ENCODE results near the gene PLA2G2A.

Gene PLA2G2A

GRCh38 chr1:19976317-19977003 lies 3.0 kb downstream of the PLA2G2A start:
- no peaks in the 10 kb centered on the region for H3K36me3 ChIP-seq
- no peak for DNase-seq

GRCh38 chr1:19975423-19976193 lies 3.8 kb downstream of the PLA2G2A start:
- no peak overlapping the region for H3K27ac ChIP-seq
- H3K36me3 ChIP-seq: no peaks in the 10 kb centered on the region
- no peak for TF ChIP-seq CTCF (IDR thresholded peaks at IDR 0.05; ENCODE audit: low read depth, low read length)
- H3K9me3 ChIP-seq (ENCODE audit: severe bottlenecking): no peaks in the 10 kb centered on the region
- no peak for DNase-seq
- H3K4me3 ChIP-seq (ENCODE audit: low read depth, low read length): no peak overlapping the region
- no peaks in the 10 kb centered on the region for H3K27me3 ChIP-seq (ENCODE audit: insufficient read depth, low read depth, severe bottlenecking)

More at GRCh38 chr1:19976317-19977003, 3.0 kb downstream of the PLA2G2A start:
- no peak for TF ChIP-seq CTCF (IDR thresholded peaks at IDR 0.05; ENCODE audit: low read depth, low read length)
- Histone ChIP-seq H3K27ac (no peak overlapping the region), H3K9me3 (ENCODE audit: severe bottlenecking) (no peaks in the 10 kb centered on the region), H3K27me3 (ENCODE audit: insufficient read depth, low read depth, severe bottlenecking) (no peaks in the 10 kb centered on the region), H3K4me3 (ENCODE audit: low read depth, low read length) (no peak overlapping the region)

DNA sequence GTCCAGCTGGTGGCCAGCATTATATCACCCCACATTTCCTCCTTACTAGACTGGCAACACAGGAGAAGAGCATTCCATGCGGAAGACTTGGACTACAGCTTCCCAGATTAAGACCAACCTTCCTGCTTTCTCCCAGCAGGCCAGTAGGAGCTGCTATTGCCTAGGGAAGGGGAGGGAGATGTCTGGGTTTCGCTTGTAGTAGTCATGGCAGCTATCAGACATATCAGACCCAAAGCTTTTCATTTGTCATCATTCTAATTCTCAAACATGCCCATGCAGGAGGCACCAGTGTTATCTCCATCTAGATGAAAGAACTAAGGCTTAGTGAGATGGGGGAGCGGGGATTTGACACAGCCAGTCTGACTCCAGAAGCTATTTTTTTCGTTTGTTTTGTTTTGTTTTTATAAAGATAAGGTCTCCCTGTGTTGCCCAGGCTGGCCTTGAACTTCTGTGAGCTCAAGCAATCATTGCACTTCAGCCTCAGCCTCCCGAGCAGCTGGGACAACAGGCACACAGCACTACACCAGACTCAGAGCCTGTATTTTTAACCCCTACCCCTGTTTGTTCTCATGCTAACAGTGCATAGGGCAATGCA lies 4.5 kb downstream of the PLA2G2A start:
- TF ChIP-seq CTCF (IDR thresholded peaks at IDR 0.05; ENCODE audit: low read depth, low read length): peak; percentile 99
- H3K9me3 ChIP-seq (ENCODE audit: severe bottlenecking): no peaks in the 10 kb centered on the region
- H3K27me3 ChIP-seq (ENCODE audit: insufficient read depth, low read depth, severe bottlenecking): peaks cover 4% of the 10 kb centered on the region
- H3K4me3 ChIP-seq (ENCODE audit: low read depth, low read length): no peak overlapping the region
- peak; percentile 62 for DNase-seq
- no peaks in the 10 kb centered on the region for H3K36me3 ChIP-seq
- H3K27ac ChIP-seq: no peak overlapping the region

DNA sequence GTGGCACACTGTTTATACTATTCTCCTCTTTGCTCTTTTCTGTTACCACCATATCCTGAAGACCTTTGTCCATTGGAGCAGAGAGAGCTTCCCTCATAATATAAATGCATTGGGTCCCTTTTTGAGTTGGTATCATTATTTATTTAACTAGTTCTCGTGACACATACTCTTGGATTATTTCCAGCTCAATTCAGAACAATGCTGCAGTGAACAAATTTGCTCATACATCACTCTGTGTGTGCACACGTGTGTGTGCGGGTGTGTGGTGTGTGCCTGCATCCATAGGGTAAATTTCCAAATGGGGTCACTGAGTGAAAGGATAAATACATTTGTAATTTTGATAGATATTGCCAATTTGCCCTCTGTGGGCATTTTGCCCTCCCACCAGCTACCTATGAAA lies 5.8 kb downstream of the PLA2G2A start:
- no peak for DNase-seq
- H3K27ac ChIP-seq: no peak overlapping the region
- H3K9me3 ChIP-seq (ENCODE audit: severe bottlenecking): no peaks in the 10 kb centered on the region
- H3K4me3 ChIP-seq (ENCODE audit: low read depth, low read length): no peak overlapping the region
- peaks cover 9% of the 10 kb centered on the region for H3K27me3 ChIP-seq (ENCODE audit: insufficient read depth, low read depth, severe bottlenecking)
- no peak for TF ChIP-seq CTCF (IDR thresholded peaks at IDR 0.05; ENCODE audit: low read depth, low read length)
- no peaks in the 10 kb centered on the region for H3K36me3 ChIP-seq

DNA sequence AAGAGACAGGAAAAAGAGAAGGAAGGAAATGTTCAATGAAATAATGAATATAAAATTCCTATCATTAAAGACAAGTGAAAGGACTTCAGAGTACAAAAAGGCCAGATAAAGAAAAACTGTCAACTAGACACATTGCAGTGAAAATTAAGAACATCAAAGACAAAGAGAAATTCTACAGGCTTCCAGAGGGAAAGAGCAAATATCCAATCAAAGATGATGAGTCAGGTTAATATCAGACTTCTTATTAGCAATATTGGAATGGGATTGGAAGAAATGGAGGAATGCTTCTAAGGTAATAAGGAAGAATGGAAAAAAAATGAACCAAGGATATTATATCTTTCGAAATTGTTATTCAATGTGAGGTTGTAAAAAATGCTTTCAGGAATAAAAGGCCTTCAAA lies 7.8 kb downstream of the PLA2G2A start:
- Histone ChIP-seq H3K27me3 (ENCODE audit: insufficient read depth, low read depth, severe bottlenecking) (peaks cover 12% of the 10 kb centered on the region), H3K4me3 (ENCODE audit: low read depth, low read length) (no peak overlapping the region)
- TF ChIP-seq CTCF (IDR thresholded peaks at IDR 0.05; ENCODE audit: low read depth, low read length): no peak

More for the DNA sequence above, 7.8 kb downstream of the PLA2G2A start:
- no peaks in the 10 kb centered on the region for H3K36me3 ChIP-seq
- DNase-seq: no peak
- H3K27ac ChIP-seq: no peak overlapping the region
- no peaks in the 10 kb centered on the region for H3K9me3 ChIP-seq (ENCODE audit: severe bottlenecking)

Measured in WERI-Rb-1 (cell line).